H9 (cell line): Measurements from ENCODE around the gene CHST15. TPM values are rescaled to one million over a fixed set of nuclear protein-coding genes. Genes with fewer than 3 reads are reported as not detected.

Experiments
- DNase-seq: peaks from one replicate; pipeline ENCODE4 v3.0.0-alpha.2; 2017
- H2AFZ ChIP-seq: one replicate; pipeline ENCODE4 v1.6.1; 2013; ENCODE audit warnings: mild to moderate bottlenecking, low read length, control low read depth, moderate library complexity
- H2AK5ac ChIP-seq: 2 replicates; pipeline ENCODE4 v1.6.1; 2013; ENCODE audit warnings: low read length, control low read depth, mixed read lengths; ENCODE audit not compliant: insufficient read length
- H2BK120ac ChIP-seq: one replicate; pipeline ENCODE4 v1.6.1; 2013; ENCODE audit warnings: low read depth, mild to moderate bottlenecking, low read length, control low read depth, inconsistent platforms; ENCODE audit not compliant: poor library complexity, severe bottlenecking
- H2BK12ac ChIP-seq: 2 replicates; pipeline ENCODE4 v1.6.1; 2013; ENCODE audit warnings: low read length, control low read depth, mixed read lengths, low read depth; ENCODE audit not compliant: insufficient read length
- H2BK15ac ChIP-seq: 2 replicates; pipeline ENCODE4 v1.6.1; 2013; ENCODE audit warnings: low read depth, low read length, control low read depth
- H2BK20ac ChIP-seq: one replicate; pipeline ENCODE4 v1.6.1; 2013; ENCODE audit warnings: low read depth, mild to moderate bottlenecking, low read length, control low read depth, inconsistent platforms; ENCODE audit not compliant: poor library complexity, severe bottlenecking
- H2BK5ac ChIP-seq: 2 replicates; pipeline ENCODE4 v1.6.1; 2013; ENCODE audit warnings: low read length, control low read depth, mixed read lengths; ENCODE audit not compliant: insufficient read length
- H3K14ac ChIP-seq: 2 replicates; pipeline ENCODE4 v1.6.1; 2013; ENCODE audit warnings: low read length, control low read depth; ENCODE audit not compliant: insufficient read depth
- H3K18ac ChIP-seq: 2 replicates; pipeline ENCODE4 v1.6.1; 2013; ENCODE audit warnings: low read depth, mild to moderate bottlenecking, mixed read lengths, low read length, control low read depth; ENCODE audit not compliant: insufficient read length
- H3K23ac ChIP-seq: 2 replicates; pipeline ENCODE4 v1.6.1; 2013; ENCODE audit warnings: low read length, control low read depth, mixed read lengths, low read depth; ENCODE audit not compliant: insufficient read length
- H3K23me2 ChIP-seq: 2 replicates; pipeline ENCODE4 v1.6.1; 2013; ENCODE audit warnings: low read depth, mild to moderate bottlenecking, mixed read lengths, low read length, control low read depth; ENCODE audit not compliant: insufficient read length, poor library complexity, severe bottlenecking
- H3K27ac ChIP-seq: 2 replicates; pipeline ENCODE4 v1.5.1; 2013; ENCODE audit warnings: low read length, control low read depth, mixed read lengths, low read depth; ENCODE audit not compliant: insufficient read length
- H3K27me3 ChIP-seq: 2 replicates; pipeline ENCODE4 v1.6.1; 2013; ENCODE audit warnings: low read length, control low read depth, inconsistent platforms; ENCODE audit not compliant: insufficient read depth
- H3K4ac ChIP-seq: 2 replicates; pipeline ENCODE4 v1.6.1; 2013; ENCODE audit warnings: low read depth, mild to moderate bottlenecking, control low read depth, inconsistent platforms, low read length, moderate library complexity
- H3K4me1 ChIP-seq: 2 replicates; pipeline ENCODE4 v1.6.1; 2013; ENCODE audit warnings: low read length, control low read depth, inconsistent platforms; ENCODE audit not compliant: insufficient read depth
- H3K4me2 ChIP-seq: 2 replicates; pipeline ENCODE4 v1.6.1; 2013; ENCODE audit warnings: low read length, control low read depth, mixed read lengths; ENCODE audit not compliant: insufficient read length, insufficient read depth
- H3K56ac ChIP-seq: 2 replicates; pipeline ENCODE4 v1.6.1; 2013; ENCODE audit warnings: low read depth, mild to moderate bottlenecking, mixed read lengths, low read length, control low read depth; ENCODE audit not compliant: insufficient read length
- H3K79me1 ChIP-seq: 2 replicates; pipeline ENCODE4 v1.6.1; 2013; ENCODE audit warnings: low read depth, mild to moderate bottlenecking, moderate library complexity, low read length, control low read depth, inconsistent platforms; ENCODE audit not compliant: insufficient read depth, poor library complexity, severe bottlenecking
- H3K79me2 ChIP-seq: 2 replicates; pipeline ENCODE4 v1.6.1; 2013; ENCODE audit warnings: low read length, control low read depth, inconsistent platforms; ENCODE audit not compliant: insufficient read depth
- H3K9ac ChIP-seq: 2 replicates; pipeline ENCODE4 v1.6.1; 2013; ENCODE audit warnings: low read length, control low read depth, mixed read lengths; ENCODE audit not compliant: insufficient read length; ENCODE audit errors: extremely low read depth
- H3K9me3 ChIP-seq: one replicate; pipeline ENCODE4 v1.6.1; 2013; ENCODE audit warnings: low read depth, low read length, inconsistent platforms; ENCODE audit not compliant: control insufficient read depth
- H3T11ph ChIP-seq: one replicate; pipeline ENCODE4 v1.6.1; 2013; ENCODE audit warnings: mild to moderate bottlenecking, low read length, control low read depth, inconsistent platforms
- H4K20me1 ChIP-seq: one replicate; pipeline ENCODE4 v1.6.1; 2013; ENCODE audit not compliant: control insufficient read depth, insufficient read length, insufficient read depth
- H4K5ac ChIP-seq: 2 replicates; pipeline ENCODE4 v1.6.1; 2013; ENCODE audit warnings: low read depth, mild to moderate bottlenecking, mixed read lengths, low read length, control low read depth; ENCODE audit not compliant: insufficient read length
- H4K8ac ChIP-seq: replicated peaks from 2 replicates; pipeline ENCODE4 v1.6.1; 2013; ENCODE audit warnings: low read length, control low read depth, mixed read lengths, low read depth; ENCODE audit not compliant: insufficient read length
- H4K91ac ChIP-seq: 2 replicates; pipeline ENCODE4 v1.6.1; 2013; ENCODE audit warnings: low read depth, mild to moderate bottlenecking, moderate library complexity, mixed read lengths, low read length, control low read depth; ENCODE audit not compliant: insufficient read length
- H3K27ac Mint-ChIP-seq, 3 experiments: 2 replicates in 2 of 3; 3 replicates in 1 of 3; pipeline ENCODE4 v1.8.0; 2020 to 2021; ENCODE audit warnings: mixed read lengths in 3 of 3, mild to moderate bottlenecking in 1 of 3, moderate library complexity in 1 of 3
- H3K27me3 Mint-ChIP-seq: 2 replicates; pipeline ENCODE4 v1.8.0; 2021; ENCODE audit warnings: low read depth, mild to moderate bottlenecking, moderate library complexity, mixed read lengths
- H3K36me3 Mint-ChIP-seq, 3 experiments: 2 replicates in 2 of 3; 3 replicates in 1 of 3; pipeline ENCODE4 v1.8.0; 2020 to 2021; ENCODE audit warnings: low read depth in 3 of 3, mixed read lengths in 3 of 3; ENCODE audit not compliant: insufficient read depth in 1 of 3
- H3K4me1 Mint-ChIP-seq, 2 experiments: 2 replicates each; pipeline ENCODE4 v1.8.0; 2020; ENCODE audit warnings: mixed read lengths in 2 of 2
- H3K4me3 Mint-ChIP-seq, 2 experiments: 2 replicates in 1 of 2; 3 replicates in 1 of 2; pipeline ENCODE4 v1.8.0; 2020 to 2021; ENCODE audit warnings: mild to moderate bottlenecking in 2 of 2, mixed read lengths in 2 of 2, moderate library complexity in 1 of 2
- H3K9me3 Mint-ChIP-seq, 2 experiments: 2 replicates in 1 of 2; 3 replicates in 1 of 2; pipeline ENCODE4 v1.8.0; 2020; ENCODE audit warnings: mild to moderate bottlenecking in 2 of 2, mixed read lengths in 2 of 2, moderate library complexity in 1 of 2
- WGBS: extraction: QIAGEN DNeasy Blood & Tissue Kit; methylation state at CpG from one replicate; pipeline ENCODE4 v1.1.7; 2013; ENCODE audit warnings: missing lambda C conversion rate, low lambda C conversion rate, mixed read lengths; ENCODE audit not compliant: insufficient read length; ENCODE audit errors: extremely low coverage; 5-methylcytosine and 5-hydroxymethylcytosine counted together
- total RNA-seq: library from RNA; stranded (reverse); gene quantifications from 2 replicates; pipeline ENCODE4 v1.2.1, GENCODE V29; 2021
- TF ChIP-seq, protein P1 (sequence below): fragments of 200-600 bp; sonication (generic); conservative IDR thresholded peaks from 3 replicates; pipeline ENCODE4 v1.8.0; 2021; ENCODE audit warnings: antibody characterized with exemption, mild to moderate bottlenecking

The CHST15 gene
- total RNA-seq, 1 experiment from 2014 or later = 8.7 TPM

DNA sequence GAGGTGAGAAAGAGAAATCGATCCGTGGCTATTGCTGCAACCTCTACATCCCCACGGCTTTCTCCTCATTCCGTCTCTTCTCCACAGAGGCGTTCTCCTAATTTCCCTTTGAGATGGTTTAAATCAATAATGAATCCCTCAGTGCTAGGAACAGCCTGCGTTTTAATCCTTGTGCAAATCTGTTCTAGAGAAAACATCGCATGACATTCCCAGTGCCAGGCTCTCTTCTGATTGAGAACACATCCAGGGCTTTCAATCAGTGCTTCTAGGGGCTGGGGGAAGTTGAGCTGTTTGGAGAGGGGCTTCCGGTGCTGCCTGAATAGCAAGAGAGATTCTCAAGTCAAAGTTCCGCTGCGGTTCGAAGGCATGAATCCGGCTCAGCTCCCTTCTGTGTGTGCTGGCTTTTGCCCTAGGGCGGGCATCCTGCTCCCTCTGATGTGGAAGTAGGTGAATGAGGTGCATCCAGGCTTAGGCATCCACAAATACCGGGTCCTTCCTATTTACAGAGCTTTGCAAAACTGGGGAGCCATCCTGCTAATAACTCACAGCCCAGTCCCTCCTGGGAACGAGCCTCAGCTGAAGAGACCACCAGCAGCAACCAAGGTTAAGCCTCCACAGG, 62.8 kb downstream of the CHST15 start:
- Histone ChIP-seq H2BK12ac (no peak overlapping the region), H4K91ac (no peak overlapping the region), H4K5ac (no peak overlapping the region), H2BK20ac (no peak overlapping the region), H3K23ac (no peak overlapping the region), H3K27ac (no peak overlapping the region), H3K79me2 (no peaks in the 10 kb centered on the region), H2AFZ (no peak overlapping the region), H3K9me3 (no peaks in the 10 kb centered on the region), H3K4ac (no peak overlapping the region), H3T11ph (no peak overlapping the region), H4K8ac (no peak overlapping the region), H3K14ac (no peak overlapping the region), H3K9ac (no peak overlapping the region), H3K4me2 (no peak overlapping the region), H3K18ac (no peak overlapping the region), H2BK5ac (no peak overlapping the region), H2BK15ac (no peak overlapping the region), H3K4me1 (peaks cover 13% of the 10 kb centered on the region), H4K20me1 (no peaks in the 10 kb centered on the region), H3K79me1 (no peaks in the 10 kb centered on the region), H2AK5ac (no peak overlapping the region), H3K27me3 (no peaks in the 10 kb centered on the region), H2BK120ac (no peak overlapping the region), H3K56ac (no peak overlapping the region), H3K23me2 (no peaks in the 10 kb centered on the region)
- no peaks in the 10 kb centered on the region for H3K27me3 Mint-ChIP-seq
- no peaks in the 10 kb centered on the region; a peak in 1 of 7 replicates for H3K36me3 Mint-ChIP-seq
- no peak for DNase-seq
- TF ChIP-seq, protein P1, sequence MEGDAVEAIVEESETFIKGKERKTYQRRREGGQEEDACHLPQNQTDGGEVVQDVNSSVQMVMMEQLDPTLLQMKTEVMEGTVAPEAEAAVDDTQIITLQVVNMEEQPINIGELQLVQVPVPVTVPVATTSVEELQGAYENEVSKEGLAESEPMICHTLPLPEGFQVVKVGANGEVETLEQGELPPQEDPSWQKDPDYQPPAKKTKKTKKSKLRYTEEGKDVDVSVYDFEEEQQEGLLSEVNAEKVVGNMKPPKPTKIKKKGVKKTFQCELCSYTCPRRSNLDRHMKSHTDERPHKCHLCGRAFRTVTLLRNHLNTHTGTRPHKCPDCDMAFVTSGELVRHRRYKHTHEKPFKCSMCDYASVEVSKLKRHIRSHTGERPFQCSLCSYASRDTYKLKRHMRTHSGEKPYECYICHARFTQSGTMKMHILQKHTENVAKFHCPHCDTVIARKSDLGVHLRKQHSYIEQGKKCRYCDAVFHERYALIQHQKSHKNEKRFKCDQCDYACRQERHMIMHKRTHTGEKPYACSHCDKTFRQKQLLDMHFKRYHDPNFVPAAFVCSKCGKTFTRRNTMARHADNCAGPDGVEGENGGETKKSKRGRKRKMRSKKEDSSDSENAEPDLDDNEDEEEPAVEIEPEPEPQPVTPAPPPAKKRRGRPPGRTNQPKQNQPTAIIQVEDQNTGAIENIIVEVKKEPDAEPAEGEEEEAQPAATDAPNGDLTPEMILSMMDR = no peak
- H3K4me1 Mint-ChIP-seq = peaks cover 49 to 53% of the 10 kb centered on the region in 2 experiments
- no peak overlapping the region for H3K27ac Mint-ChIP-seq
- no peak overlapping the region for H3K4me3 Mint-ChIP-seq
- no peaks in the 10 kb centered on the region for H3K9me3 Mint-ChIP-seq
- WGBS = no CpG with 5 or more reads among the region's 15 CpGs
